Natural killer cell (primary cell): Measurements from ENCODE around the gene KIAA0513. TPM values are rescaled to one million over a fixed set of nuclear protein-coding genes. Genes with fewer than 3 reads are reported as not detected.

Experiments
- ATAC-seq, 3 donors: fragments of 150-1000 bp in 2 of 3; fragments of 200-7000 bp in 1 of 3; cut with Tn5 transposase; 1 replicate in 1 of 3; 2 replicates in 2 of 3; pipeline ENCODE4 v1.10.0; 2021; ENCODE audit warnings: mild to moderate bottlenecking in 2 of 3, moderate library complexity in 2 of 3
- DNase-seq, 2 donors: peaks; one replicate each; pipeline versions ENCODE4 v3.0.0 to v3.0.0-alpha.2; 2013 to 2021; ENCODE audit warnings: mixed read lengths in 1 of 2
- H3K27ac ChIP-seq: one replicate; pipeline ENCODE4 v1.5.1; 2013; ENCODE audit warnings: mild to moderate bottlenecking, low read length
- H3K27me3 ChIP-seq: one replicate; pipeline ENCODE4 v1.6.1; 2013; ENCODE audit warnings: low read length; ENCODE audit not compliant: control insufficient read depth, insufficient read depth
- H3K36me3 ChIP-seq: one replicate; pipeline ENCODE4 v1.6.1; 2013; ENCODE audit warnings: low read length; ENCODE audit not compliant: control insufficient read depth, insufficient read depth
- H3K4me1 ChIP-seq: one replicate; pipeline ENCODE4 v1.6.1; 2013; ENCODE audit warnings: low read length; ENCODE audit not compliant: control insufficient read depth, insufficient read depth
- H3K4me3 ChIP-seq: one replicate; pipeline ENCODE4 v1.5.1; 2013; ENCODE audit warnings: low read length
- H3K9me3 ChIP-seq: one replicate; pipeline ENCODE4 v1.6.1; 2013; ENCODE audit warnings: low read length; ENCODE audit not compliant: control insufficient read depth, insufficient read depth
- H3K27ac Mint-ChIP-seq, 2 donors: one replicate each; pipeline ENCODE4 v1.8.0; 2022; ENCODE audit warnings: mild to moderate bottlenecking in 2 of 2, mixed read lengths in 2 of 2, moderate library complexity in 1 of 2
- H3K27me3 Mint-ChIP-seq, 2 donors: one replicate each; pipeline ENCODE4 v1.8.0; 2022; ENCODE audit warnings: low read depth in 2 of 2, mixed read lengths in 2 of 2
- H3K36me3 Mint-ChIP-seq: one replicate; pipeline ENCODE4 v1.8.0; 2022; ENCODE audit warnings: mixed read lengths
- H3K4me1 Mint-ChIP-seq, 2 donors: one replicate each; pipeline ENCODE4 v1.8.0; 2022; ENCODE audit warnings: mixed read lengths in 2 of 2
- H3K4me3 Mint-ChIP-seq: one replicate; pipeline ENCODE4 v1.8.0; 2022; ENCODE audit warnings: mild to moderate bottlenecking, moderate library complexity, mixed read lengths
- H3K9me3 Mint-ChIP-seq, 2 donors: one replicate each; pipeline ENCODE4 v1.8.0; 2022; ENCODE audit warnings: mixed read lengths in 2 of 2
- WGBS: methylation state at CpG from one replicate; pipeline ENCODE4 v1.1.7; 2013; ENCODE audit warnings: missing lambda C conversion rate; ENCODE audit not compliant: insufficient coverage; 5-methylcytosine and 5-hydroxymethylcytosine counted together
- intact Hi-C: fragments of 100-400 bp; cut with micrococcal nuclease; formaldehyde crosslinking; loops from one replicate; pipeline ENCODE4 v1.14.2; 2022
- total RNA-seq, 4 donors: library from RNA; stranded (reverse); fragments of 120-200 nt in 1 of 4; gene quantifications; one replicate each; pipeline versions ENCODE4 v1.2.3 to v1.2.4, GENCODE V29; 2013 to 2022
- TF ChIP-seq, protein P1 (sequence below): fragments of 200-600 bp; IDR thresholded peaks from one replicate; pipeline ENCODE4 v1.8.0; 2022; ENCODE audit warnings: antibody characterized with exemption

The KIAA0513 gene
- total RNA-seq, 3 donors from 2014 or later (not counting 1 experiment from before 2014, with no cell fraction given) = 7.9 to 17.7 (median 12.1) TPM

DNA sequence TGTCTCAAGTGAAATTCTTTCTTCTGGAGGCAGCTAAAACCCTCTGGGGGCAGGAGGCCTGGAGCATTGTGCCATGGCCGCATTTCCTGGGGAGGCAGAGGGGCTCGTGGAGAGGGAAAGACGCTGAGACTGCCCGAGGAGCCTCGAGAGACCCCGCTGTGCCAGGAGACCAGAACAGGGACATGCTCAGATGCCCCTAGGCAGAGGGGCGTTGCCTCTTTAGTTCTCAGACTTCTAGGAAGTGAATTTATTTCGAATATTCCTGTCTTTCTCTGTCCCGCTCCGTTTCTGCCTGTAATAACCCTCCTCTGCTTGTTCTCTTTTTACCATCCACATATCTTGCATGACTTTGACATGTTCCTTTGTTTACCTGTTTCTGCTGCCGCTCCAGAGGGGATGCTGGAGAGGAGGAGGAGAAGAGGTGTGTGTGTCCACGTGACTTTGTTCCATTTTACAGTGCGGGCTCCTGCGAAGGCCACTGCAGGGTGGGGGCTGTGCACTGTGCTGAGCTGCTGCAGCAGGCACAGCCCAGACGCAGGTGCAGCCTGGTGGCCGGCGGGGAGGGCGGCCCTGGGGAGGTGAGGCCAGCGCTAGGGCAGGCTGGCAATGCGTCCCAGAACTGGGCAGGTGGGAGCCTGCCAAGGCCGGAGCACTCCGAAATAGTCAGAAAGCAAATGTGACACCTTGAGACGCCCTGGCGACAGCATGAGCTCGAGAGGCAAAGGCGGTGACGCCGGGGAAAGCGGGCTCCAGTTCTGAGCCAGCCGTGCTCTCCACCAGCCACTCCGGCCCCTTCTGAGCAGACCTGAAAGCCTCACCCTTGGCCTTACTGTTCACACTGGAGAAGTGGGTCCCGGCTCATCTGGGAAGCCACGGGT lies 54.8 kb downstream of the KIAA0513 start:
- TF ChIP-seq, protein P1, sequence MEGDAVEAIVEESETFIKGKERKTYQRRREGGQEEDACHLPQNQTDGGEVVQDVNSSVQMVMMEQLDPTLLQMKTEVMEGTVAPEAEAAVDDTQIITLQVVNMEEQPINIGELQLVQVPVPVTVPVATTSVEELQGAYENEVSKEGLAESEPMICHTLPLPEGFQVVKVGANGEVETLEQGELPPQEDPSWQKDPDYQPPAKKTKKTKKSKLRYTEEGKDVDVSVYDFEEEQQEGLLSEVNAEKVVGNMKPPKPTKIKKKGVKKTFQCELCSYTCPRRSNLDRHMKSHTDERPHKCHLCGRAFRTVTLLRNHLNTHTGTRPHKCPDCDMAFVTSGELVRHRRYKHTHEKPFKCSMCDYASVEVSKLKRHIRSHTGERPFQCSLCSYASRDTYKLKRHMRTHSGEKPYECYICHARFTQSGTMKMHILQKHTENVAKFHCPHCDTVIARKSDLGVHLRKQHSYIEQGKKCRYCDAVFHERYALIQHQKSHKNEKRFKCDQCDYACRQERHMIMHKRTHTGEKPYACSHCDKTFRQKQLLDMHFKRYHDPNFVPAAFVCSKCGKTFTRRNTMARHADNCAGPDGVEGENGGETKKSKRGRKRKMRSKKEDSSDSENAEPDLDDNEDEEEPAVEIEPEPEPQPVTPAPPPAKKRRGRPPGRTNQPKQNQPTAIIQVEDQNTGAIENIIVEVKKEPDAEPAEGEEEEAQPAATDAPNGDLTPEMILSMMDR = no peak
- Mint-ChIP-seq H3K27ac (no peak overlapping the region), H3K9me3 (no peaks in the 10 kb centered on the region), H3K27me3 (peaks cover 6% of the 10 kb centered on the region in 2 donors), H3K4me3 (no peak overlapping the region), H3K4me1 (peaks cover 7 to 14% of the 10 kb centered on the region in 2 donors), H3K36me3 (no peaks in the 10 kb centered on the region)
- 39% methylated on average over 33 of the region's 33 CpGs for WGBS
- ATAC-seq = no peak
- H3K4me3 ChIP-seq = no peak overlapping the region
- H3K9me3 ChIP-seq = no peaks in the 10 kb centered on the region
- peaks cover under 1% of the 10 kb centered on the region for H3K36me3 ChIP-seq
- no peaks in the 10 kb centered on the region for H3K27me3 ChIP-seq
- H3K27ac ChIP-seq = no peak overlapping the region
- DNase-seq = no peak
- H3K4me1 ChIP-seq = peaks cover 21% of the 10 kb centered on the region
- intact Hi-C loops = no loop called here

DNA sequence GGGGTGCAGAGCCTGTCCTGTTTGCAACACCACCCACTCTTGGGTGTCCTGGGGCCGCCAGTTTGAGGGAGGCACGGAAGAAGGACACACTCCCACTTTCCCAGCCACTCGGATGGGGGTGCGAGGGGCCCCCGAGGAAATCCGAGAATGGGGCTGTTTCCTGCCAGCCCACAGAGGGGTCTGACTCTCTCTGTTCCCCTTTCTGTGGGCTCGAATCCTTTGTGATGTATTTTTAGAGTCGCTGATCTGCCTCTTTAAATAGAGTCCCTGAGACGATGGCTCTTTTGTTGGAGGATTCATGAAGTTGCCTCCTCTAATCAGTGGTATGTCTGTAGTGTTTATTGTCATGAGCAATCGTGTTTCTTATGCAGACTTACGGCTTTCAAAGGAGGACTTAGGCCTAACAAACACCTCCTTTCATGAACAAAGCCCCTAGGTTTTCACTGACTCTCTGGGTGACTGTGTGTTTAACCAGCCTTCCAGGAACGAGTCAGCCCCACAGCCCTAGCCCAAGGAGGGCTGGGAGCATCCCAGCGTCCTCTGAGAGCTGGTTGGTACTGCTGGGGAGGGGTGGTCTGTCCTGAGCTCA lies 55.5 kb downstream of the KIAA0513 start:
- no peak for ATAC-seq
- Mint-ChIP-seq H3K27ac (no peak overlapping the region), H3K27me3 (peaks cover 6% of the 10 kb centered on the region in 2 donors), H3K9me3 (no peaks in the 10 kb centered on the region), H3K4me1 (peaks cover 7 to 14% of the 10 kb centered on the region in 2 donors), H3K36me3 (no peaks in the 10 kb centered on the region), H3K4me3 (no peak overlapping the region)
- WGBS = 39% methylated on average over 13 of the region's 13 CpGs
- TF ChIP-seq, protein P1 = no peak
- intact Hi-C loops = no loop called here
- no peaks in the 10 kb centered on the region for H3K9me3 ChIP-seq
- H3K27me3 ChIP-seq = no peaks in the 10 kb centered on the region
- no peak overlapping the region for H3K27ac ChIP-seq
- peaks cover 21% of the 10 kb centered on the region for H3K4me1 ChIP-seq
- H3K4me3 ChIP-seq = no peak overlapping the region
- H3K36me3 ChIP-seq = no peaks in the 10 kb centered on the region
- DNase-seq = no peak

DNA sequence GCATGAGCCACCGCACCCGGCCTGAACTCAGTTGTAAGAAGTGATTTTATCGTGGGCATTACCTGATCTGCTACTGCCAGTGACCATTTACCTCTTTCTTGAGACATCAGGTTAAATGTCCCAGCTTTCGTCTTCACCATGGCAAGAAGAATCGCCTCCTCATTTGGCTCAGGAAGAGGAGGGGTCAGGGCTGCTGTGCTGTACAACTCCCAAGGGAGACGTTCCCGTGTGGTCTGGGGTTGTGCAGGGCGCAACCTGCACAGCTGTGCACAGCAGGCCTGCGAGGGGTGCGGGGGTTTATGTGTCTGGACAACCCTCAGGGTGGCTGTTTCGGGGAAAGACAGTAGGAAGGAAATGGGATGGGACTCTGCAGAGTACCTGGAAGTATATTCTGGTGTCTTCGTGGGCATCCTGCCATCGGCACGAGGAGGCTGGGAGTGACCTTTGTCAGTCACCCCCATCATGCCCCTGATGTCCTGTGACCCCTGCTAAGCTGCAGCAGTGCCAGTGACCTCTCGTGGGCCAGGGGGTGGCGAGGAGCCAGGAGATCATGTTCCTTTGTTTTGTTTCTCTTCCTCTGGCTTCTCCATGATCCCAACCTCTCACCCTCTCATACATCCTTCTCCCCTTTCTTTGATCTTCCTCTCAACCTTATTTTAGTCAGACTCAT lies 57.4 kb downstream of the KIAA0513 start:
- DNase-seq (no peak), ATAC-seq (no peak)
- peaks cover 7 to 14% of the 10 kb centered on the region in 2 donors for H3K4me1 Mint-ChIP-seq
- TF ChIP-seq, protein P1 = no peak
- no peaks in the 10 kb centered on the region for H3K9me3 Mint-ChIP-seq
- Histone ChIP-seq H3K36me3 (peaks cover 2% of the 10 kb centered on the region), H3K4me1 (peaks cover 21% of the 10 kb centered on the region), H3K27me3 (no peaks in the 10 kb centered on the region), H3K27ac (no peak overlapping the region), H3K9me3 (no peaks in the 10 kb centered on the region), H3K4me3 (no peak overlapping the region)
- no peak overlapping the region for H3K27ac Mint-ChIP-seq
- WGBS = 75% methylated on average over 16 of the region's 16 CpGs
- no peak overlapping the region for H3K4me3 Mint-ChIP-seq
- peaks cover 6% of the 10 kb centered on the region in 2 donors for H3K27me3 Mint-ChIP-seq
- H3K36me3 Mint-ChIP-seq = no peaks in the 10 kb centered on the region
- intact Hi-C loops = loop anchor here (5.0 kb wide), 1 partner anchor 58 kb away; the partner anchor contains the start of gene KIAA0513
